PC-9 (cell line): ENCODE results near the gene NEK9. TPM values are rescaled to one million over a fixed set of nuclear protein-coding genes. Genes with fewer than 3 reads are reported as not detected.
A peak's percentile ranks its signal among the peaks of the same experiment; 100 is the strongest.

Experiments used
- BruUV-seq: library from RNA; stranded (reverse); fragments of 400-500 nt; replicated peaks from 2 replicates; lab custom pipeline; 2021; lab: Mats Ljungman, UMichigan
- CTCF ChIA-PET: fragments of 300-600 bp; sonication (Branson Sonifier 250); formaldehyde crosslinking; loops from one replicate; lab custom pipeline; 2022; ENCODE audit warnings: antibody characterized with exemption; lab: Charles Lee
- POLR2A ChIA-PET: fragments of 300-600 bp; sonication (Branson Sonifier 250); formaldehyde crosslinking; loops from one replicate; lab custom pipeline; 2022; ENCODE audit warnings: antibody characterized with exemption; ENCODE audit not compliant: unreplicated experiment; lab: Charles Lee
- DNase-seq, 2 experiments: peaks; one replicate each; pipeline versions ENCODE4 v3.0.0 to v3.0.0-alpha.2; 2015 to 2022; ENCODE audit warnings: mixed read lengths in 1 of 2
- H2AFZ ChIP-seq: fragments of 200-600 bp; sonication (generic); 2 replicates; pipeline ENCODE4 v1.8.1; 2017; ENCODE audit warnings: antibody characterized with exemption
- H3F3A ChIP-seq: fragments of 200-600 bp; sonication (generic); 2 replicates; pipeline ENCODE4 v1.8.1; 2017; ENCODE audit warnings: antibody characterized with exemption, mild to moderate bottlenecking, low read depth; ENCODE audit not compliant: insufficient read depth
- H3K27ac ChIP-seq: fragments of 200-600 bp; sonication (generic); 2 replicates; pipeline ENCODE4 v1.6.1; 2016; ENCODE audit warnings: mixed run types
- H3K27me3 ChIP-seq: fragments of 200-600 bp; sonication (generic); 2 replicates; pipeline ENCODE4 v1.6.1; 2016; ENCODE audit warnings: low read depth, mixed run types; ENCODE audit not compliant: insufficient read depth
- H3K36me3 ChIP-seq: fragments of 200-600 bp; sonication (generic); 2 replicates; pipeline ENCODE4 v1.6.1; 2016; ENCODE audit warnings: low read depth, mixed run types
- H3K4me1 ChIP-seq: fragments of 200-600 bp; sonication (generic); replicated peaks from 2 replicates; pipeline ENCODE4 v1.6.1; 2016; ENCODE audit warnings: mixed run types; ENCODE audit not compliant: insufficient read depth
- H3K4me2 ChIP-seq: fragments of 200-600 bp; sonication (generic); 2 replicates; pipeline ENCODE4 v1.6.1; 2017; ENCODE audit warnings: mixed run types
- H3K4me3 ChIP-seq: fragments of 200-600 bp; sonication (generic); 2 replicates; pipeline ENCODE4 v1.6.1; 2016; ENCODE audit warnings: mixed run types
- H3K79me2 ChIP-seq: fragments of 200-600 bp; sonication (generic); 2 replicates; pipeline ENCODE4 v1.6.1; 2017; ENCODE audit warnings: low read depth, mixed run types
- H3K9me2 ChIP-seq: fragments of 200-600 bp; sonication (generic); 2 replicates; pipeline ENCODE4 v1.8.1; 2017; ENCODE audit warnings: mild to moderate bottlenecking; ENCODE audit not compliant: insufficient read depth
- H3K9me3 ChIP-seq: fragments of 200-600 bp; sonication (generic); 2 replicates; pipeline ENCODE4 v1.8.1; 2016; ENCODE audit warnings: low read depth; ENCODE audit not compliant: insufficient read depth
- H4K20me1 ChIP-seq: fragments of 200-600 bp; sonication (generic); 2 replicates; pipeline ENCODE4 v1.8.1; 2017; ENCODE audit not compliant: insufficient read depth
- CTCF ChIP-seq: fragments of 200-600 bp; sonication (generic); conservative IDR thresholded peaks from 2 replicates; pipeline ENCODE4 v1.6.1; 2017; ENCODE audit warnings: mixed run types, antibody characterized with exemption, mild to moderate bottlenecking, moderate library complexity
- EZH2 ChIP-seq: fragments of 200-600 bp; sonication (generic); IDR thresholded peaks from 2 replicates; pipeline ENCODE4 v1.8.0; 2017; ENCODE audit warnings: antibody characterized with exemption, low read depth
- intact Hi-C: fragments of 100-400 bp; cut with micrococcal nuclease; formaldehyde crosslinking; loops from one replicate; pipeline ENCODE4 v1.10.0; 2022; ENCODE audit not compliant: unreplicated experiment
- total RNA-seq: library from RNA; stranded (reverse); gene quantifications from 2 replicates; pipeline ENCODE4 v1.2.3, GENCODE V29; 2021

The NEK9 gene
- total RNA-seq, 1 experiment from 2014 or later: 170 TPM

GRCh38 chr14:75088566-75089373 is 38.1 kb downstream of the NEK9 start:
- ChIA-PET POLR2A (interaction anchor here (0.7 kb wide), 2 partner anchors 26 to 85 kb away, joined by 6 to 7 read pairs; no protein-coding TSS in a partner anchor), CTCF (interaction anchor here (0.5 to 2.8 kb wide), 23 partner anchors 9 to 728 kb away, joined by 3 to 37 read pairs (median 4); partner anchors contain the start of gene RPS6KL1)
- peaks cover 5% of the 10 kb centered on the region; the same call in 1 of the 2 replicates for H4K20me1 ChIP-seq
- no peak overlapping the region for H3K4me2 ChIP-seq
- intact Hi-C loops: loop anchor here (1.0 to 10.0 kb wide), 5 partner anchors 142 to 974 kb away; no protein-coding TSS in a partner anchor
- no peak overlapping the region for H3K27ac ChIP-seq
- no peaks in the 10 kb centered on the region for H3K9me2 ChIP-seq
- TF ChIP-seq CTCF (peak; percentile 99), EZH2 (no peak)
- no peak overlapping the region for H3K4me3 ChIP-seq
- peaks cover 16% of the 10 kb centered on the region for H3F3A ChIP-seq
- H3K79me2 ChIP-seq: no peaks in the 10 kb centered on the region
- H3K4me1 ChIP-seq: no peaks in the 10 kb centered on the region
- BruUV-seq: no TSS peak
- H3K27me3 ChIP-seq: no peaks in the 10 kb centered on the region
- peak; percentile 59 to 67 for DNase-seq
- no peaks in the 10 kb centered on the region for H3K9me3 ChIP-seq
- H2AFZ ChIP-seq: no peak overlapping the region
- peaks cover 71% of the 10 kb centered on the region for H3K36me3 ChIP-seq

GRCh38 chr14:75088153-75088552 is 38.7 kb downstream of the NEK9 start:
- intact Hi-C loops: loop anchor here (1.0 to 10.0 kb wide), 5 partner anchors 142 to 973 kb away; no protein-coding TSS in a partner anchor
- Histone ChIP-seq H3K36me3 (peaks cover 73% of the 10 kb centered on the region), H2AFZ (no peak overlapping the region), H3K9me2 (no peaks in the 10 kb centered on the region), H3K4me1 (no peaks in the 10 kb centered on the region), H3K27ac (no peak overlapping the region), H3K79me2 (no peaks in the 10 kb centered on the region), H3K27me3 (no peaks in the 10 kb centered on the region), H3K4me2 (no peak overlapping the region), H3F3A (peaks cover 16% of the 10 kb centered on the region), H4K20me1 (peaks cover 5% of the 10 kb centered on the region; the same call in 1 of the 2 replicates), H3K4me3 (no peak overlapping the region), H3K9me3 (no peaks in the 10 kb centered on the region)
- CTCF ChIA-PET: interaction anchor here (0.6 to 2.8 kb wide), 18 partner anchors 8 to 399 kb away, joined by 3 to 37 read pairs (median 4); partner anchors contain the start of gene RPS6KL1
- BruUV-seq: no TSS peak
- POLR2A ChIA-PET: interaction anchor here (0.7 kb wide), 2 partner anchors 25 to 85 kb away, joined by 6 to 7 read pairs; no protein-coding TSS in a partner anchor
- no peak for DNase-seq
- TF ChIP-seq CTCF: no peak
- TF ChIP-seq EZH2: no peak

- intact Hi-C loops: loop anchor here (1.0 to 10.0 kb wide), 4 partner anchors 138 to 970 kb away; no protein-coding TSS in a partner anchor
- TF ChIP-seq CTCF (peak; percentile 59), EZH2 (no peak)
- peak in 1 of 2 experiments; percentile 34 for DNase-seq
- CTCF ChIA-PET: interaction anchor here (2.0 kb wide), 1 partner anchor 224 kb away, joined by 7 read pairs; no protein-coding TSS in a partner anchor
- Histone ChIP-seq H3K9me3 (no peaks in the 10 kb centered on the region), H3K27me3 (no peaks in the 10 kb centered on the region), H3K4me2 (no peak overlapping the region), H3K27ac (no peak overlapping the region), H3K4me3 (no peak overlapping the region), H3K9me2 (no peaks in the 10 kb centered on the region), H4K20me1 (peaks cover 5% of the 10 kb centered on the region; the same call in 1 of the 2 replicates), H3K4me1 (no peaks in the 10 kb centered on the region), H3K79me2 (no peaks in the 10 kb centered on the region), H2AFZ (no peak overlapping the region), H3K36me3 (peaks cover 63% of the 10 kb centered on the region), H3F3A (peaks cover 26% of the 10 kb centered on the region)
- POLR2A ChIA-PET: interaction anchor here (0.6 kb wide), 1 partner anchor 161 kb away, joined by 3 read pairs; the partner anchor contains the start of gene RPS6KL1
- no TSS peak for BruUV-seq
These were observed 42.3 kb downstream of the NEK9 start for GRCh38 chr14:75084513-75084912.
